OCI-LY1 (cell line): Measurements from ENCODE around the gene BTRC.

ENCODE experiments used
- CTCF ChIP-seq: fragments of 200-600 bp; sonication (generic), shearing (Covaris generic); IDR thresholded peaks from 2 replicates; pipeline ENCODE4 v1.5.1; 2017; ENCODE audit warnings: mild to moderate bottlenecking, antibody characterized with exemption, low read length, moderate library complexity, mixed read lengths
- EZH2 ChIP-seq: fragments of 200-600 bp; sonication (generic), shearing (Covaris generic); IDR thresholded peaks from 2 replicates; pipeline ENCODE4 v1.8.0; 2017; ENCODE audit warnings: borderline replicate concordance, mixed run types, mild to moderate bottlenecking, antibody characterized with exemption, low read length, moderate library complexity, mixed read lengths

- no peak for TF ChIP-seq CTCF
- no peak for TF ChIP-seq EZH2
Measured at GRCh38 chr10:101468159-101468558, 114.2 kb downstream of the BTRC start.
